Left ventricle myocardium superior (tissue), 1 donor: ENCODE data around the gene PPFIA4. TPM values are rescaled to one million over a fixed set of nuclear protein-coding genes. Genes with fewer than 3 reads are reported as not detected.
A peak's percentile ranks its signal among the peaks of the same experiment; 100 is the strongest.

Experiments used
- ATAC-seq: fragments of 200-7000 bp; cut with Tn5 transposase; one replicate; pipeline ENCODE4 v1.9.1; 2020; ENCODE audit warnings: mild to moderate bottlenecking, moderate library complexity
- DNase-seq: peaks from one replicate; pipeline ENCODE4 v3.0.0-alpha.2; 2020
- intact Hi-C: fragments of 100-400 bp; cut with micrococcal nuclease; formaldehyde crosslinking; loops from one replicate; pipeline ENCODE4 v1.11.0; 2022
- total RNA-seq: library from RNA; stranded (reverse); fragmentation: NEBNext Ultra II Directional; extraction: Animal tissue kit (Norgen Biotek cat#: 25700); gene quantifications from one replicate; pipeline ENCODE4 v1.2.1, GENCODE V29; 2021
- donor health status: DM: no; HTN: yes; CAD: no; lungs with severe emphysema.

The PPFIA4 gene
- total RNA-seq, 1 donor from 2014 or later, result 21.3 TPM

DNA sequence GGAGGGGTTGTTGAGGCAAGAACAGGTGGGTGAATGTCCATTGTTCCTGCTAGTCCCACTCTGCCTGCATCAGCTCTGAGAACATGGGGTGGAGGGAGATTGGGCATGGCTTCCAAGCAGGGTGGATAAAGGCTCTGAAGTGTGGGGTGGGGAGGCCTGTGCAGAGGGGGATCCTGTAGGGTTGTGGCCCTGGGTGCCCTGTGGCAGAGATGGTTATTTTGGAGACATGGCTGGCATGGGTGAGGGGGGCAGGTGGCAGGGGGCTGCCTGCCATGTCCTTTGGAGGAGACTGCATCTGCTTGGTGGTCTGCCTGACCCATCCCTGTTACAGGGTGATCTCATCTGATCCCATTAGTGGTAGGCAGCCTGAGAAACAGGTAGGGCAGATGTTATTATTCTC, 48.3 kb downstream of the PPFIA4 start:
- intact Hi-C loops, result no loop called here

GRCh38 chr1:203075236-203076030, 49.1 kb downstream of the PPFIA4 start:
- intact Hi-C loops, result no loop called here
- DNase-seq (no peak), ATAC-seq (peak; percentile 34)

More for the DNA sequence above, 48.3 kb downstream of the PPFIA4 start:
- ATAC-seq, result no peak
- no peak for DNase-seq

- intact Hi-C loops, result no loop called here
- DNase-seq (no peak), ATAC-seq (peak; percentile 56)
Measured at GRCh38 chr1:203076031-203076511, 49.8 kb downstream of the PPFIA4 start.

DNA sequence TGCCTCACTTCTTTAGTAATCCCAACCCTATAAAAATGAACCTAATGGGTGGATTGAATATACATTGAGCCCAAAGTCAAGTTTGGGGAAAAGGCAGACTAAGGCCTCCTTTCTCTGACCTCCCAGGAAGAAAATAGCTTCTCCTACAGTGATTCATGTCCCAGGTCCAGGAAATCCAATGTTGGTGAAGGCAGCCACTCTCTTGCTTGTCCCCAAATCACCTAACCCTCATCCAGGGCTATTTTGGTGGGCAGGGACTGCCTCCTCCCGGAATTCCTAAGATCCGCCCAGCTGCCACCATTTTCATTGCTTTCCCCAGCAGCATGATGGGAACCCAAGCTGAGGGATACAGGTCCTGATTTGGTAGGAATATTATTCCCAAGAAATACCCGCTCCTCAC, 51.1 kb downstream of the PPFIA4 start:
- DNase-seq (no peak), ATAC-seq (no peak)
- intact Hi-C loops, result no loop called here

- DNase-seq (no peak), ATAC-seq (no peak)
- intact Hi-C loops, result no loop called here
Measured at GRCh38 chr1:203077956-203078355, 51.7 kb downstream of the PPFIA4 start.

GRCh38 chr1:203078478-203078877, 52.2 kb downstream of the PPFIA4 start:
- DNase-seq (no peak), ATAC-seq (no peak)
- intact Hi-C loops, result no loop called here

- intact Hi-C loops, result no loop called here
- ATAC-seq, result no peak
- DNase-seq, result no peak
Measured at GRCh38 chr1:203080456-203080855, 54.2 kb downstream of the PPFIA4 start.

DNA sequence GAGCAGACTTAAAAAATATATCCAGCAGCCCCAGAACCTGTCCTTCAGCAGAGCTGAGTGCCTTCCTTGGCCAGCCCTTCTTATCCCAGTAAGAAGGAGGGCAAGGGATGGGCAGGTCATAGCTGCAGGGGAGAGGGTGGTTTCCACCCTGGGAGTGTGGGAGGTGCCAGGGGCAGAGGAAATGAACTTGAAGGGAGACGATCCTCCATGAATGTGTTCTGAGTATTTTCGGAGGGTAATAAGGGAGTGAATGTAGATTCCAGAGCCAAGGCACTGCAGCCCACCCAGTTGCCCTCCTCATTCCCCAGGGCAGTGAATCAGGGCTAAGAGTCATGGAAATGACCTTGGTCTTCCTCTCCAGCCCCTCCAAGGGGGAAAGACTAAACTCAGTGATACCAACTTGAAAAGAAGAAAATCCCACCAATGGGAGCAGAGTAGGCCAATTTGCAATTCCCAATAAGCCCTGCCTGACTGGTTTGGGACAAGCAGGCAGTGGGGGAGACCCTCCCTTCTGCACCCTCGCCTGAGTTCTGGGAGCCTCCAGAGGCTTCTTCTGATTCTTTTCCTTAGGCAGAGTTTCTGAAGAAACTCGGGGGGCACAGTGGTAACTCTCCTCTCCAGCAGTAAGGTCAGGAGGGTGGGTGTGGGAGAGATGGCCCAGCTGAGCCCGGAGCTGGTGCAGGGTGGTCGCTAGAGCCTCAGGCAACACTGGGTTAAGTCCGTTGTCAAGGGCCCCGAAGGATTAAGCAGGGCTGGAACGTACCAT, 55.4 kb downstream of the PPFIA4 start:
- DNase-seq (no peak), ATAC-seq (no peak)
- intact Hi-C loops, result no loop called here

- DNase-seq, result no peak
- ATAC-seq, result no peak
- intact Hi-C loops, result no loop called here
Measured at GRCh38 chr1:203082231-203082505, 55.9 kb downstream of the PPFIA4 start.

GRCh38 chr1:203082571-203083462, 56.5 kb downstream of the PPFIA4 start:
- no peak for DNase-seq
- ATAC-seq, result peak; percentile 38
- intact Hi-C loops, result no loop called here

DNA sequence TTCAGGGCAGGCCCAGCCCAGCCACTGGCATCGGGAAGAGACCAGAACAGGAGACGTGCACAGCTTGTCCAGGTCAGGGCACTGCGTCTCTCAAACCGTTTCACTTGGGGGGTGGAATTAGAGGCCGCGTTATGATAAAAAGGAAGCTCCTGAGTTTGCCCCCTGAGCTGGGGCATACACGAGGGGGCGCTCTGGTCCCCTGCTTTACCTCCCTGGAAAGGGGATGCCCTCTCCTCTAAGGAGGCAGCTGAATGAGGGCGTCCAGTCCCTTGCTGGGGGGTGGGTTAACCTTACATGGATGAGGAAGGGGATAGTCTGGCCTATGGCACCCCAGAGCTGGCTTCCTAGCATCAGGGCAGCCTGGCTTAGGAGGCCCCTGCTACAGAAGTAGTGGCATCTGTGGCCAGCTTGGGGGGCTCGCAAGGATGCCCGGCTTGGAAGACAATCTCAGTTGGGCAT, 57.2 kb downstream of the PPFIA4 start:
- no peak for DNase-seq
- intact Hi-C loops, result no loop called here
- ATAC-seq, result no peak

- intact Hi-C loops, result no loop called here
- no peak for DNase-seq
- no peak for ATAC-seq
Measured at GRCh38 chr1:203084588-203085527, 58.6 kb downstream of the PPFIA4 start.

DNA sequence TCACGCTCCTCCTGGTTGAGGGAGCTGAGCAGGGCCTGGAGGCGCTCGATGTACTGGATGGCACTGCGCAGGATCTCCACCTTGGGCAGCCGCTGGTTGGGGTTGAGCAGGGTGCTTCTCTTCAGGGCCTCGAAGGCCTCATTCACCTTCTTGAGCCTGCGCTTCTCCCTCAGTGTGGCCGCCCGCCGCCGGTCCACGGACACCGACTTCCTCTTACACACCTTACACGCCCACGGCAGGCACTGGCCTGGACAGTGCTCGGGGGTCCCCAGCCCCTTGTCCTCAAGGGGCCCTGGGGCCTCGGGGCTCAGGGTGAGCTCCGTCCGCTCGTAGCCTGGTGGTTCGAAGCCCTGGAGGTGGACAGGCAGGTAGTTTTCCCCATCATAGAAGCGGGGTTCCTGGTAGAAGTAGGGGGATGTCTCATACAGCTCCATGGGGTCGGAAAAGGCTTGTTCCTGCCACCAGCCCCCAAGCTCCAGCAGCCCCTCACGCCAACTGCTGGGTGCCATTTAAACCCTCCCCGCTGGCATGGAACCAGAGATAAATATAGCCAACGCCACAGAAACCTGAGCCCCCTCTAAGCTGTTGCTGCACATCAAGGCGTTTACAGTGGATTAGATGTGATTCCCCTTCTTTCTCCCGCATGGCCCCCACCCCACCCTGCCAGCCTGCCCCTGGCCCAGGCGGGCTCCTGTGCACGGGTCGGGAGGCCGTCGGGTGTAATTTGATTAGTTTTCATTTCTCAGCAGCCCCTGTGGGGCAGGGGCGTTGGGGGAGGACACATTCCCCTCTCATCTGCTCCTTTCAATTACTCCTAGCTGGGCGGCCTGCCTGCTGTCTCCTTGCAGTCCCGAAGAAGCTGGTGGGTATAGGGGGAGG, 59.5 kb downstream of the PPFIA4 start, which contains the start of gene MYOG:
TSS of gene MYOG (minus strand) at position 485 of the 879 bp plus-strand sequence. CDS start at position 434, 51 bp downstream.
- intact Hi-C loops, result no loop called here
- no peak for ATAC-seq
- DNase-seq, result no peak

- ATAC-seq (no peak), DNase-seq (no peak)
- intact Hi-C loops, result no loop called here
Measured at GRCh38 chr1:203086992-203087763, 60.9 kb downstream of the PPFIA4 start.

DNA sequence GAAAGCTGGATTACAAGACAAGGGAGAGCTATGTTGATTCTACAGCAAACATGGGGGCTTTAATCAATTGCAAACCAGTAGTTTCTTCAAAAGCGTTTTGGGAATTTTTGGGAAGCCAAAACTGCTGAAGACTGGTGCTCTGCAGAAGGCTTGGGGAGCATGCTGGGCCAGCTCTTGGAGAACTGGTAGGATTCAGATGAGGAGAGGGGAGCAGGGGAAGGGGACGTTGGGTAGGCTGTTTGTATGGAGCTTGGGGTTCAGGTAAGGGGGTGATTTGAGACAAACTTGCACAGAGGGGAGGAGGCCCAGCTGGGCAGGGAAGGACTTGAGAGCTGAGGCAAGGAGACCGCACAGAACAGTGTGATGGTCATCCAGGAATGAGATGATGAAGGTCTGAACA, 62.1 kb downstream of the PPFIA4 start:
- intact Hi-C loops, result no loop called here
- no peak for DNase-seq
- ATAC-seq, result no peak

DNA sequence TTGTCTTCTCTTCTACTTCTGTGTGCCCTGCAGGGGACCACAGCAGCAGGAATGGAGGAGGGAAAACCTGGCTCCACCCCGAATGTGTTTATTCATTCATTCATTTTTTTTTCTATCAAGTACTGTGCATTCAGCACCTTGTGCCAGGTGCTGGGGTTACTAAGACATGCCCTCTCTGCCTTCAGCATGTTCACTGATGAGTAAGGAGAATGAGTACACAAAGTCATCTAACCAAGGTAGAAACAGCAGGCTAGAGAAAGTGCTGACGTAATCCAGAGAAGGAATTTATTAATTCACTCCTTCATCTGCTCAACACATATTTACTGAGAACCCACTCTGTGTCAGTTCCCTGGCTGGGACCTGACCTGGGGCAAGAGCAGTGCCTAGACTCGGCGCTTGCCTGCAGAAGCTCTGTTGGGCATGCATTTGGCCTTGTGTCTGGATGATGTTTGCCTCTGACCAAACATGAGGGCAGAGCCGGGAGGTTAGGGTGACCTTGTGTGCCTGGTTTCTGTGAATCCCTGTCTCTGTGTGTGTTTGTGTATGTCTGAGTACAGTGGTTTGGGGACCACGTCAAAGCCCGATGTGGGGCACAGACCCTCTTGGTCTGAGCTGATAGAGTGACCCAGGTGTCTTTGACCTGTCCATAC, 62.8 kb downstream of the PPFIA4 start:
- no peak for DNase-seq
- no peak for ATAC-seq
- intact Hi-C loops, result no loop called here
